Ecto neural progenitor cell (in vitro differentiated cells): ENCODE data around the gene IFI27.
"Not testable (repeated sequence)": the region's sequence is repeated elsewhere in the genome, so short reads cannot be mapped to it uniquely, and the experiment has no call there.

Source experiments
- DNase-seq: peaks from one replicate; pipeline ENCODE4 v3.0.0-alpha.2; 2018; ENCODE audit warnings: low spot score

The IFI27 gene

DNA sequence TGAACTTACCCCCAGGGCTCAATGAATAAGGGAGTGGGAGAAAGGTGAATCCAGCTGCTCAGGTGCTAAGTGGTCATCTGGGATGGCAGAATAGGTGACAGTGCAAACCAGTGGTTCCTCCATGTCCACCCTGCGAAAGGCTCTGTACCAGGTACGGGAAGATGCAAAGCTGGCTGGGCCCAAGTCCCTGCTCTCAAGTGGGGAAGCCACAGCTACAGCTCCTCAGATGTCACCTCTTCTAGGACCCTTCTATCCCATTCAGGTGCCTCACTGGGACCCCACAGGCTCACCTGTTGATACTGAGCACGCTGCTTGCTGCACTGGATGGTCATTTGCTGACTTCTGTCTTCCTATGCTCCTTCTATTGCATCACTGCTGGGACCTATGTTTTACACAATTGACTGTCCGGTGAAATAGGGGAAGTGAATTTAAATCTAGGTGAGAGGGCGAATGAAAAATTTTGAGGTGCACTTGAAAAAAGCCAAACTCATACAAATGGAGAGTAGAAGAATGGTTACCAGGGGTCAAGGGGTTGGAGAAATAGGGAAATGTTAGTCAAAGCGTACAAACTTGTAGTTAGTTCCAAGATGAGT lies 43.3 kb downstream of the IFI27 start:
- no peak for DNase-seq

DNA sequence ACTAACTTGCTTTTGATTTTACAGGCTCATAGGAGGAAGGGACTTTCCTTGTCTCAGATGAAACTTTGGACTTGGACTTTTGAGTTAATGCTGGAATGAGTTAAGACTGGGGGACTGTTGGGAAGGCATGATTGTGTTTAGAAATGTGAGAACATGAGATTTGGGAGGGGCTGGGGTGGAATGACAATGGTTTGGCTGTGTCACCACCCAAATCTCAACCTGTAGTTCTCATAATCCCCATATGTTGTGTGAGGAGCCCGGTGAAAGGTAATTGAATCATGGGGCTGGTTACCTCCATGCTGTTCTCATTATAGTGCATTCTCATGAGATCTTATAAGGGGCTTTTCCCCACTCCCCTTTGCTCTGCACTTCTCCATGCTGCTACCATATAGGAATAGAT lies 45.6 kb downstream of the IFI27 start:
- DNase-seq: not testable (repeated sequence)

DNA sequence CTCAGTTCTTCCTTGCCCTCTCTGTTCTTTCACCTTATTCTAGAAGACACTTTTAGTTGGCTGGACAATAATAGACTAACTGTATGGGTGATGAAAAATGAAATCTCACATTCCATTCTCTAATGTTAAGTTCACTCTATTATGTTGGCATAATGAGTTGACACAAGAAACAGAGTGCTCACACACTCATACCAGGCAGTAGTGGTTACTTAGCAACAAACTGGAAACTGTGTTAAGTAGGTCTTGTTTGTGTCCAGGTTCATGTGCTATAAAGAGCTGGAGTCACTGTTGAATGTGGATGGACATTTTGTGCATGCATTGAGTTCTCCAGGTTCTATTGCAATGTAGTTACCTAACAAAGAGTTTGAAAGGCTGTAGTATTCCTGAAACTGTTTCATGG lies 46.7 kb downstream of the IFI27 start:
- no peak for DNase-seq

DNA sequence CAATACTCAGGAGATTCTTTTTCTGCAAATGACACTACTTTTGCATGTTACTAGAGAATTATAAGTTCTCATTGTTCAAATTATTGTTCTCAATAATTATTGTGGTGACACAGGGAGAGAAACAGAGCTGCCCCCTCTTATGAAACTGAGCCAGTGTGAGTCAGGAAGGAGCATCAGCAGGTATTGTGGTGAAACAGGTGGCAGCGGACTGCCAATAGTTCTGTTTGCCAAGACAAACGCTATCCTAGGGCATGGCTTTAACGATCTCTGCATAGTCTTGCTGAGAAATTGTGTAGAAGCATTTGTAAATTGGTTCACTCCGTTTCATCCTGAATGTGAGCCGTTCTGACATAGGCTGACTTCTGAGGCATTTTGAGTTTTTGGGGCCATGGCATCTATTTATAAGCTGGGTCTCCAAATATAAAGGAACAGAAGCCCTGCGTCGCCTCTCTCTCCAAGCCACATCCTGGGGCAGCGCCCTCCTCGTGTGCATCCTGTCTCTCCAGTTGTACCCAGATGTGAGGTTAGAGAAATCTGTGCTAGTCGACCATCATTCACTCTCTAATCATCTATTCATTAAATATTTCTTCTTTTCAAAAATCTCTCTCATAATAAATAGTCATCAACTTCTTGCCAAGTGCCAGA lies 47.8 kb downstream of the IFI27 start:
- no peak for DNase-seq

DNA sequence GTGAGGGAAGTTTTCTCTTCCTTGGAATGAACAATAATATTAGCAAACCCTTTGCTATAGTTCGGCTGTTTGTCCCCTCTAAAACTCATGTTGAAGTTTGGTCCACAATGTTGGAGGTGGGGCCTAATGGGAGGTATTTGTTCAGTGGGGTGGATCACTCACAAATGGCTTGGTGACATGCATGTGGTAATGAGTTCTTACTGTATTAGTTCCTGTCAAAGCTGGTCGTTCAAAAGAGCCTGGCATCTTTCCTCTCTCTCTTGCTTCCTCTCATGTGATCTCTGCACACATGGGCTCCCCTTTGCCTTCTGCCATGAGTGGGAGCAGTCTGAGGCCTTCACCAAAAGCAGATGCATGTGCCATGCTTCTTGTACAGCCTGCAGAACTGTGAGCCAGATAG lies 50.5 kb downstream of the IFI27 start:
- DNase-seq: no peak

DNA sequence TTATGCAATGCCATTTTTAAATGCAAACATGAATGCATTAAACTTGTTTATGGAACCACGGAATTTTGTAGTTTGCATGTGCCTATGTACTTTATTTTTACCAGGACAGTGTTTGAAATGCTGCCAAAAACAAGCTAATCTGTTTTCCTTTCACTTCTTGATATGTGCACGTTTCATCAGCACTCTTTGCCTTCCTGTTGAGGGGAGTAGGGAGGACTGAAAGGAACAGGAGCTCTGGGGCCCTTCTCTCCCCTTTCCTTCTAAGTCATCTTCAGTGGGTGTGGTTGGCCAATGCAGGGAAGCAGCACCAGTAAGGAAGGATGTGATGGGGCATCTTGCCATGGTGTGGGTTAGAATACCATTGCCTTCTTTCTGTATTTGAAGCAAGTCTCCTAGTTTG lies 51.4 kb downstream of the IFI27 start:
- no peak for DNase-seq

DNA sequence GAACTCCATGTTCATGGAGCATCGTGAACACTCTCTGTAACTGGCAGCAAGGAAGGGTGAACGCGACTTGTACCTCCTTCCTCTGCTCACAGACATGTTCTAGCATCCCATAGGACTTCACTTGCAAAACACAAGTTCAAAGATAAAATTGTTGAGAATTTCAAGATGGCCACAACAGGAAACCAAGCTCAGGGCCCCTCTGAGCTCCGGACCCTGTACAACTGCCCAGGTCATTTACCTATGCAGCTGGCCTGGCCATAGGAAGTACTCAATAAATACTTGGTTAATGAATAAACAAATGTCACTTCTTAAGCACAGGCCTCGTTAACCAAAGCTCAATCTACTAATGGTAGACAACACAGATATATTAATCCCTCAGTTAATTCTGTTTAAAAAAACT lies 51.9 kb downstream of the IFI27 start:
- no peak for DNase-seq

GRCh38 chr14:94163796-94164195 lies 53.3 kb downstream of the IFI27 start:
- DNase-seq: no peak

DNA sequence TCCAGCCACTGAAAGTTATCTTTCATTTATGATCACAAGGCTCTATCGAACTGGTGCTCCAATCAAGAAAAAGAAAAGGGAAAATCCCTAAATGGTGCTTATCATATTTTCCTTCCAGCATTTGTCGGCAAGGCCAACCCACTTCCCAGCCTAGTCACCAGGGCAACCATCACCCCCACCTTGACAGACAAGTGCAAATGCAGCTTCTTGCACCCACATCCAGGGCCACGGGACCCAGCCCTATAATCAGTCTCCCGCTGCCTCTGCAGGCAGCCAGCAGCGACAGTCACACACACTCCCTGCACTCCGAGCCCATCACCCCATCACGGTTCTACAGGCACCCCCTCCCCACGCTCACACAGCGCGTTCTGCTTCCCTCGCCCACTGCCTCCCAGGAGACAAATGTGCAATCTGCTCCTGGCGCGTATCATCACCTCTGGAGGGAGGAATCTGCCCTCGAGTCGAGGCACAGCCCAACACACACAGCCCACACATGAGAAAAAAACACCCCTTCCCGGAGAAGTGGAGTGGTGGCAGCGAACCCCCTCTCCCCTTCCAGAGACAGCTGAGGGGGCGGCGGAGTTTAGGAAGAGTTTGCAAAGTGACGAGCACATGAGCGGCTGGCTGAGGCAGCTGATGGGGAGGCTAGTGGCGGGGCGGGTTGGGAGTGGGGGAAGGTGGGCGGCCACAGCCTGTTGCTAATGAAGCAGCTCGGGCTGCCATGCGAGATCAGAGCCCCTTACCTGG lies 54.3 kb downstream of the IFI27 start:
- DNase-seq: no peak

DNA sequence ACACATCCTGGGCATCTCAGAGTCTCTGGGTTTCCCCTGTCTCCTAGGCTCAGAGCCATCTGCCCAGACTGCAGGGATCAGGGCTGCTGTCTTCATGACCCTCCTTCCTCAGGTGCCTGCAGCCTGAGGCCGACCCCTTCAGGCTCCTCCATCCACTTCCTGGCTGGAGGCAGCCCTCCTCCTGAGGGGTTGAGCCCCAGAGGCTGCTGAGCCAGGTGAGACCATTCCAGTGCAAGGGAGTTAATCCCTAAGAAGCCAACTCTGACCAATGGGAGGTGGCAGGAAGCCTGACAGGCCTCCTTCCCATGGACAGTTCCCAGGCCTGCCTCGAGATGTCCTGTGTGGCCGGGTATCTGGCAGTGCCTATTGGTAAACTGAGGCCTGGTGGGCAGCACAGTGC lies 55.2 kb downstream of the IFI27 start:
- DNase-seq: no peak
